Activated CD8-positive, alpha-beta T cell treated with anti-CD3 and anti-CD28 coated beads for 36 hours (primary cell): ENCODE data around the gene NUDT13. TPM values are rescaled to one million over a fixed set of nuclear protein-coding genes. Genes with fewer than 3 reads are reported as not detected.

Source experiments
- ATAC-seq: fragments of 200-7000 bp; cut with Tn5 transposase; one replicate; pipeline ENCODE4 v1.10.0; 2021; ENCODE audit warnings: mild to moderate bottlenecking, moderate library complexity
- CTCF ChIA-PET: fragments of 350-600 bp; sonication (Branson Sonifier 250); formaldehyde crosslinking; loops from one replicate; lab custom pipeline; 2021; ENCODE audit warnings: antibody characterized with exemption; lab: Charles Lee
- POLR2A ChIA-PET: fragments of 350-600 bp; sonication (Branson Sonifier 250); formaldehyde crosslinking; loops from one replicate; lab custom pipeline; 2021; ENCODE audit warnings: antibody characterized with exemption; lab: Charles Lee
- DNase-seq: peaks from one replicate; pipeline ENCODE4 v3.0.0-alpha.2; 2020
- H3K27ac Mint-ChIP-seq: one replicate; pipeline ENCODE4 v1.8.0; 2021; ENCODE audit warnings: mild to moderate bottlenecking, mixed read lengths
- H3K27me3 Mint-ChIP-seq: one replicate; pipeline ENCODE4 v1.8.0; 2021; ENCODE audit warnings: mixed read lengths
- H3K36me3 Mint-ChIP-seq: one replicate; pipeline ENCODE4 v1.8.0; 2021; ENCODE audit warnings: low read depth, mixed read lengths
- H3K4me1 Mint-ChIP-seq: one replicate; pipeline ENCODE4 v1.8.0; 2021; ENCODE audit warnings: low read depth, mixed read lengths
- H3K4me3 Mint-ChIP-seq: one replicate; pipeline ENCODE4 v1.8.0; 2021; ENCODE audit warnings: mild to moderate bottlenecking, moderate library complexity, mixed read lengths
- H3K9me3 Mint-ChIP-seq: one replicate; pipeline ENCODE4 v1.8.0; 2021; ENCODE audit warnings: mixed read lengths
- CTCF ChIP-seq: fragments of 200-600 bp; IDR thresholded peaks from one replicate; pipeline ENCODE4 v1.8.0; 2022; ENCODE audit warnings: antibody characterized with exemption, mild to moderate bottlenecking
- intact Hi-C: fragments of 100-400 bp; cut with micrococcal nuclease; formaldehyde crosslinking; loops from one replicate; pipeline ENCODE4 v1.10.0; 2022
- total RNA-seq, 2 experiments: library from RNA; stranded (reverse); gene quantifications; one replicate each; pipeline ENCODE4 v1.2.3, GENCODE V29; 2021

Gene NUDT13
- total RNA-seq, 2 experiments from 2014 or later: 2.3 to 2.4 TPM

DNA sequence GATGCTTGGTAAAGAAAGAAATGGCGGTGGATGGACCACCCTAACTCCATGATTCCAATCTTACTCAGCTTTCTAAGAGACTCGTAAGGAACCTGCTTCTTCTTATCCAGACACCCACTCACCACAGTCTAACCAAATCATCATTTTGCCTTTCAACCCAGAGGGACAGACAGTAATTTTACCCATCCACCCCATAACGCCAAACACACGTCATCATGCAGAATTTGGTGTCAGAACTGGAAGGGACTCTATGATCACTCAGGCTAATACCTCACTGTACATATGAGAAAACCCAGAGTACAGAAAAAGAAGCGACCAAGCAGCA, 57.2 kb downstream of the NUDT13 start:
- Mint-ChIP-seq H3K4me3 (peak overlapping the region; percentile 98), H3K36me3 (peaks cover 27% of the 10 kb centered on the region), H3K27ac (peak overlapping the region; percentile 100), H3K4me1 (peaks cover 38% of the 10 kb centered on the region), H3K9me3 (no peaks in the 10 kb centered on the region), H3K27me3 (no peaks in the 10 kb centered on the region)
- ATAC-seq (no peak), DNase-seq (peak; percentile 49)
- TF ChIP-seq CTCF: no peak
- ChIA-PET POLR2A (interaction anchor here (1.0 to 2.3 kb wide), 3 partner anchors 72 to 104 kb away, joined by 4 to 13 read pairs (median 7); partner anchors contain the start of genes MRPS16 and P4HA1), CTCF (interaction anchor here (1.5 kb wide), 1 partner anchor 12 kb away, joined by 5 read pairs; no protein-coding TSS in a partner anchor)
- intact Hi-C loops: no loop called here

DNA sequence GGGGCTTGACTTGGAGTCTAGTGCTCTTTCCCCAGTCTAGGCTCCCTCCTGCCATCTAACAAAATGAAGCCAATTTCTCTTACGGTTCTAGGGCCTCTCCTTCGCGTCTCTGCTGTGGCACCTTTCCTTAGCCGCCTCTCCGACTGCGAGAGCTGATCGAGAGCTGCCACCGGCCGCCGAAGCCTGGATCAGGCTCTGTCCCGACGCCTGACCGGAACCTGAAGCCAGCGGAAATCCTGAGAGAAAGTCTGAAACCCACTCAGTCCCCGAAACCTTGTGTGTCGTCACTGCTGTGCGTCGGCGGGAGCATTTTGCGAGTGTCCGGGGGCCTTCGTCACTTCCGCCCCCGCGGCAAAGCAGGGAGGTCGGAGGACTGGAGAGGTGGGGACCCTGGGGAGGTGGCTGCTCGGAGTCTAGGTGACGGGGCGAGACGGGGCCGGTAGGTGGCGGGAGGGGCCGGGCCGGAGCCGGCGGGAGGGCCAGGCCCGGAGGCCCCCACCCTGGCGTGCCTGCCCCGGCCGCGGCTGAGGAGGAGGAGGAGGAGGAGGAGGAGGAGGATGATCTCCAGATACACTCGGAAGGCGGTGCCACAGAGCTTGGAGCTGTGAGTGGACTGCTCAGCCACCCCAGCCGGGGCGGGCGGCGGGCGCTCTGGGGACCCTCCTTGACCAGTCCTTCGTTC, 57.7 kb downstream of the NUDT13 start, which contains the start of the genes ECD and FAM149B1:
Gene ECD (minus strand): TSS at position 226 of the 682 bp plus-strand sequence. CDS start 4,071 bp downstream, outside the sequence.
Gene FAM149B1 (plus strand): TSS at position 337 of the 682 bp plus-strand sequence. CDS start 221 bp downstream, at position 558.
- Mint-ChIP-seq H3K36me3 (peaks cover 24% of the 10 kb centered on the region), H3K4me1 (peaks cover 35% of the 10 kb centered on the region), H3K9me3 (no peaks in the 10 kb centered on the region), H3K27ac (peak within 1 kb of the TSS; percentile 100), H3K27me3 (no peaks in the 10 kb centered on the region), H3K4me3 (peak within 1 kb of the TSS; percentile 98)
- ChIA-PET POLR2A (interaction anchor here (0.7 to 2.3 kb wide), 5 partner anchors 30 to 104 kb away, joined by 4 to 13 read pairs (median 7); partner anchors contain the start of genes DNAJC9, MRPS16 and P4HA1), CTCF (interaction anchor here (1.0 to 1.5 kb wide), 5 partner anchors 9 to 87 kb away, joined by 3 to 20 read pairs (median 4); no protein-coding TSS in a partner anchor)
- ATAC-seq: peak; percentile 97
- peak; percentile 97 for DNase-seq
- intact Hi-C loops: no loop called here
- TF ChIP-seq CTCF: peak; percentile 43

DNA sequence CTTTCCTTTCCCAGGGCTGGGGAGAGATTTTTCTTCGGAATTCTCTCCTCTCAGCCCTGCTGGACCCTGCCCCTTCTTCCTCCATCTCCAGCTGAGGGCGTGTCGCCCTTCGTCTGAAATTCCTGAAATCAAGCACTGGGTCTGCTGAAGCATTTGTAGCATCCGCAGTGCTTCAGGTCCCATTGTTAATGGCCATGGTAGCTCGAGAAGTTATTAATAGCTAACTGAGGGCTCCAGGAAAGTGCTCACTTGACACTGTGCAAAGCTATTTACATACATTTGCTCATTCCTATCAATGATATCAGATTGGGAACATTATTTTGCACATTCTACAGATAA, 58.2 kb downstream of the NUDT13 start:
- DNase-seq (no peak), ATAC-seq (no peak)
- peak; percentile 3 for TF ChIP-seq CTCF
- peak overlapping the region; percentile 98 for H3K4me3 Mint-ChIP-seq
- H3K9me3 Mint-ChIP-seq: no peaks in the 10 kb centered on the region
- H3K4me1 Mint-ChIP-seq: peaks cover 34% of the 10 kb centered on the region
- CTCF ChIA-PET: interaction anchor here (1.0 to 1.5 kb wide), 5 partner anchors 9 to 86 kb away, joined by 3 to 20 read pairs (median 4); no protein-coding TSS in a partner anchor
- H3K36me3 Mint-ChIP-seq: peaks cover 23% of the 10 kb centered on the region
- POLR2A ChIA-PET: interaction anchor here (0.7 to 2.3 kb wide), 4 partner anchors 31 to 84 kb away, joined by 5 to 13 read pairs (median 8); partner anchors contain the start of genes DNAJC9, MRPS16 and P4HA1
- no peaks in the 10 kb centered on the region for H3K27me3 Mint-ChIP-seq
- peak overlapping the region; percentile 91 for H3K27ac Mint-ChIP-seq
- intact Hi-C loops: no loop called here

- TF ChIP-seq CTCF: no peak
- DNase-seq: no peak
- peaks cover 19% of the 10 kb centered on the region for H3K36me3 Mint-ChIP-seq
- ATAC-seq: no peak
- H3K4me3 Mint-ChIP-seq: peak overlapping the region; percentile 98
- ChIA-PET CTCF (interaction anchor here (1.3 to 2.3 kb wide), 7 partner anchors 10 to 85 kb away, joined by 3 to 21 read pairs (median 5); partner anchors contain the start of genes NUDT13 and P4HA1), POLR2A (interaction anchor here (0.6 to 1.9 kb wide), 2 partner anchors 78 to 821 kb away, joined by 3 to 8 read pairs; partner anchors contain the start of gene DNAJC9)
- no peak overlapping the region for H3K27ac Mint-ChIP-seq
- H3K4me1 Mint-ChIP-seq: peaks cover 29% of the 10 kb centered on the region
- H3K9me3 Mint-ChIP-seq: no peaks in the 10 kb centered on the region
- H3K27me3 Mint-ChIP-seq: no peaks in the 10 kb centered on the region
- intact Hi-C loops: no loop called here
Observed at GRCh38 chr10:73169320-73169719, 59.1 kb downstream of the NUDT13 start.

DNA sequence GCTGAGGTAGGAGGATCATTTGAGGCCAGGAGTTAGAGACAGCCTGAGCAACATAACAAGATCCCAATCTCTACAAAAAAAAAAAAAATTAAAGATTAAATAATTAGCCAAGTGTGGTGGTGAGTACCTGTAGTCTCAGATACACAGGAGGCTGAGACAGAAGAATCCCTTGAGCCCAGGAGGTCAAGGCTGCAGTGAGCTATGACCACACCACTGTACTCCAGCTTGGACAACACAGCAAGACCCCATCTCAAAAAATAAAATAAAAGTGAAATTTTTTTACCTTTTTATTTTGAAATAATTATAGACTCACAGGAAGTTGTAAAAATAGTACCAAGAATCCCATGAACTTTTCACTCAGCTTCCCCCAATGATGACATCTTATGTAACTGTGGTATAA, 62.6 kb downstream of the NUDT13 start:
- H3K27me3 Mint-ChIP-seq: no peaks in the 10 kb centered on the region
- intact Hi-C loops: no loop called here
- DNase-seq: no peak
- H3K9me3 Mint-ChIP-seq: no peaks in the 10 kb centered on the region
- H3K4me3 Mint-ChIP-seq: no peak overlapping the region
- no peak for ATAC-seq
- peaks cover 7% of the 10 kb centered on the region for H3K4me1 Mint-ChIP-seq
- POLR2A ChIA-PET: no interaction called here
- TF ChIP-seq CTCF: no peak
- CTCF ChIA-PET: interaction anchor here (1.0 to 2.1 kb wide), 2 partner anchors 14 to 77 kb away, joined by 3 to 6 read pairs; no protein-coding TSS in a partner anchor
- H3K27ac Mint-ChIP-seq: no peak overlapping the region
- peaks cover 5% of the 10 kb centered on the region for H3K36me3 Mint-ChIP-seq
